A673 (cell line): Measurements from ENCODE around the gene NELL1. TPM values are rescaled to one million over a fixed set of nuclear protein-coding genes. Genes with fewer than 3 reads are reported as not detected.

Source experiments
- BruUV-seq: library from RNA; stranded (reverse); fragments of 400-500 nt; replicated peaks from 2 replicates; lab custom pipeline; 2021; lab: Mats Ljungman, UMichigan
- CTCF ChIA-PET: fragments of 300-600 bp; sonication (Branson Sonifier 250); formaldehyde crosslinking; loops from one replicate; lab custom pipeline; 2022; ENCODE audit warnings: antibody characterized with exemption; lab: Charles Lee
- POLR2A ChIA-PET: fragments of 300-600 bp; sonication (Branson Sonifier 250); formaldehyde crosslinking; loops from one replicate; lab custom pipeline; 2022; ENCODE audit warnings: antibody characterized with exemption; ENCODE audit not compliant: low non-redundant PET; lab: Charles Lee
- DNase-seq: peaks from one replicate; pipeline ENCODE4 v3.0.0-alpha.2; 2015; ENCODE audit warnings: low spot score
- H3K27ac ChIP-seq: fragments of 200-600 bp; sonication (generic); 2 replicates; pipeline ENCODE4 v1.5.1; 2016; ENCODE audit warnings: mixed run types, low read depth, mild to moderate bottlenecking, mixed read lengths, antibody characterized with exemption, low read length; ENCODE audit not compliant: poor library complexity, severe bottlenecking
- H3K27me3 ChIP-seq: fragments of 200-600 bp; sonication (generic); replicated peaks from 2 replicates; pipeline ENCODE4 v1.6.1; 2017; ENCODE audit warnings: mixed run types, low read depth, mild to moderate bottlenecking, mixed read lengths, antibody characterized with exemption, low read length; ENCODE audit not compliant: insufficient read depth, poor library complexity
- H3K36me3 ChIP-seq: fragments of 200-600 bp; sonication (generic); 2 replicates; pipeline ENCODE4 v1.6.1; 2016; ENCODE audit warnings: mixed run types, mild to moderate bottlenecking, mixed read lengths, antibody characterized with exemption, low read length; ENCODE audit not compliant: insufficient read depth, poor library complexity, severe bottlenecking
- H3K4me1 ChIP-seq: fragments of 200-600 bp; sonication (generic); 2 replicates; pipeline ENCODE4 v1.6.1; 2017; ENCODE audit warnings: mixed run types, mild to moderate bottlenecking, mixed read lengths, antibody characterized with exemption, low read length; ENCODE audit not compliant: insufficient read depth, poor library complexity, severe bottlenecking
- H3K4me3 ChIP-seq: fragments of 200-600 bp; sonication (generic); 2 replicates; pipeline ENCODE4 v1.5.1; 2016; ENCODE audit warnings: low read depth, mixed run types, mild to moderate bottlenecking, mixed read lengths, low read length; ENCODE audit not compliant: poor library complexity, severe bottlenecking
- H3K9me3 ChIP-seq: fragments of 200-600 bp; sonication (generic); 2 replicates; pipeline ENCODE4 v1.6.1; 2016; ENCODE audit warnings: mixed run types, low read depth, mild to moderate bottlenecking, mixed read lengths, antibody characterized with exemption, low read length; ENCODE audit not compliant: poor library complexity, severe bottlenecking
- CTCF ChIP-seq: fragments of 300-800, 200-600 bp; sonication (generic); conservative IDR thresholded peaks from 2 replicates; pipeline ENCODE4 v1.5.1; 2017; ENCODE audit warnings: low read depth, mild to moderate bottlenecking, antibody characterized with exemption, low read length, moderate library complexity, mixed read lengths
- EZH2 ChIP-seq: fragments of 200-600 bp; sonication (generic); IDR thresholded peaks from 2 replicates; pipeline ENCODE4 v1.6.1; 2017; ENCODE audit warnings: borderline replicate concordance, low read depth, mild to moderate bottlenecking, mixed read lengths, antibody characterized with exemption, low read length; ENCODE audit not compliant: poor library complexity, severe bottlenecking
- intact Hi-C: fragments of 100-400 bp; cut with micrococcal nuclease; formaldehyde crosslinking; loops from one replicate; pipeline ENCODE4 v1.10.0; 2022; ENCODE audit not compliant: unreplicated experiment
- total RNA-seq: library from RNA; stranded (reverse); gene quantifications from 2 replicates; pipeline ENCODE4 v1.2.3, GENCODE V29; 2021

Gene NELL1
- total RNA-seq, 1 experiment from 2014 or later, result 0.32 TPM

GRCh38 chr11:20973940-20974559, 304.7 kb downstream of the NELL1 start:
- DNase-seq, result peak; percentile 0
- Histone ChIP-seq H3K4me3 (no peak overlapping the region), H3K4me1 (no peaks in the 10 kb centered on the region), H3K36me3 (no peaks in the 10 kb centered on the region), H3K27ac (no peak overlapping the region), H3K9me3 (no peaks in the 10 kb centered on the region), H3K27me3 (no peaks in the 10 kb centered on the region)
- intact Hi-C loops, result no loop called here
- TF ChIP-seq CTCF (no peak), EZH2 (no peak)
- no TSS peak for BruUV-seq
- CTCF ChIA-PET, result no interaction called here
- POLR2A ChIA-PET, result no interaction called here

GRCh38 chr11:20980736-20981135, 311.4 kb downstream of the NELL1 start:
- Histone ChIP-seq H3K27me3 (no peaks in the 10 kb centered on the region), H3K9me3 (no peaks in the 10 kb centered on the region), H3K27ac (no peak overlapping the region), H3K4me1 (no peaks in the 10 kb centered on the region), H3K36me3 (no peaks in the 10 kb centered on the region), H3K4me3 (no peak overlapping the region)
- TF ChIP-seq CTCF, result no peak
- TF ChIP-seq EZH2, result no peak
- BruUV-seq, result no TSS peak
- intact Hi-C loops, result no loop called here
- no peak for DNase-seq
- ChIA-PET CTCF (no interaction called here), POLR2A (no interaction called here)

- ChIA-PET POLR2A (no interaction called here), CTCF (no interaction called here)
- no peaks in the 10 kb centered on the region for H3K9me3 ChIP-seq
- DNase-seq, result no peak
- H3K27me3 ChIP-seq, result no peaks in the 10 kb centered on the region
- intact Hi-C loops, result no loop called here
- no TSS peak for BruUV-seq
- H3K36me3 ChIP-seq, result no peaks in the 10 kb centered on the region
- H3K4me3 ChIP-seq, result no peak overlapping the region
- TF ChIP-seq EZH2 (no peak), CTCF (no peak)
- H3K27ac ChIP-seq, result no peak overlapping the region
- no peaks in the 10 kb centered on the region for H3K4me1 ChIP-seq
Observed at GRCh38 chr11:20990447-20990846, 321.1 kb downstream of the NELL1 start.
